ENCODE results near the gene ITGA11.

DNA sequence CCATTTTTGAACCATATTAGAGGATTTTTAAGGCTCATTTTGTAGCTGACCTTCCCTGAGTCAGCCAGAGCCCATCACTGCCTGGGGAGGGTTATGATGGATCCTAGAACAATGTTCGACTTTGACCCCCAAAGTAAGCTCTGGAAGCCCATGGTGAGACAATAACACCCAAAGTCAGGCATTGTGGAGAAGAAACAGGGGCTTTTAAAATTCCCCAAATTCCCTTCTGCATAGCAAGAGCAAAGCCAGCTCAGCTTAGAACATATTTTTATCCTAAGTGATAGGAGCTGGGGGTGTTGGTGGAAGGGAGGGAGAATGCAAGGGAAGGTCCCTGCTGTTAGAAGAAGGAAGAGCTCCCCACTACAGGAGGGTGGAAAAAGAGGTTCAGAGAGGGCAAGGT lies 4.0 kb downstream of the ITGA11 start:
- TF ChIP-seq CTCF (IDR thresholded peaks at IDR 0.05), result no peak
- TF ChIP-seq POLR2AphosphoS5 (IDR thresholded peaks at IDR 0.05), result no peak

All from stomach (tissue), 4 donors.